GM18520 (cell line): ENCODE data around the gene ST6GALNAC2.

Experiments
- ATAC-seq: cut with Tn5 transposase; IDR thresholded peaks from one replicate; pipeline ENCODE4 v1.9.1; 2021; ENCODE audit not compliant: unreplicated experiment

The ST6GALNAC2 gene

DNA sequence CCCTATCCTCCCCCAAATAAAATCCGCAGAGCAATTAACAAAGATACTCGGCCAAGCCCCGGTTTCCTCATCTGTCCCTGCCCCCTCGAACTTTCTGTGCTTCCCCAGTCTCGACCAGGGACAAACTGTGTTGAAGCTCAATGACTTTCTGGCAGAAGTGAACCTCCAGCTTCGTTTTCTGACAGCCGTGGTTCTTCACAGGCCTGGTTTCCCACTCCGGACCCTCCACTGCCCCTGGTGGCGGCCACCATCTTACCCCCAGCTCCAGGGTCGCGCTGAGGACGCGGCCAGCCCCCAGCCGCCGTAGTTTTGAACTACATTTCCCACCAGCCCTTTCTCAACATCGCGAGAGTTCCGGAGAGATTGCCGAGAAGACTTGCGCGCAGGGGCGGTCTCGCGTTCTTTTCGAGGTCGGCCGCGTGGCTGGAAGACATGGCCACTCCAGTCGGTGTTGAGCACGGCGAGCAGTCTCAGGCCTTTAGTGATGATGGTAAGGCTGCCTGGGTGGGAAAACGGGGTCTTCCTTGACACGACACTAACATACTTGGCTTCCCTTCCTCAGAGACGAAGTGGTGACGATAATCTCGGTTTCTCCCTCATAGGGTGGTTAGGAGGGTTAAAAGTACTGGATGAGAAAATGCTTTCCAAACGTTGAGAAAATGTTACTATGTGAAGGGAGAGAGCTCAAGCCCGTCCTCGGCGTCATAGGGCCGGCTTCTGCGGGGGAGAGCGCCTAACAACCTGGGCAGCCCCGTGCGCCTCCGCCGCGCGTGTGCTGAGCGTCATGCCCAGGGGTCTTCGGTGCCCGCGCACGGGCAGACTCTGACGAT lies 28.1 kb downstream of the ST6GALNAC2 start:
- peak; percentile 49 for ATAC-seq

DNA sequence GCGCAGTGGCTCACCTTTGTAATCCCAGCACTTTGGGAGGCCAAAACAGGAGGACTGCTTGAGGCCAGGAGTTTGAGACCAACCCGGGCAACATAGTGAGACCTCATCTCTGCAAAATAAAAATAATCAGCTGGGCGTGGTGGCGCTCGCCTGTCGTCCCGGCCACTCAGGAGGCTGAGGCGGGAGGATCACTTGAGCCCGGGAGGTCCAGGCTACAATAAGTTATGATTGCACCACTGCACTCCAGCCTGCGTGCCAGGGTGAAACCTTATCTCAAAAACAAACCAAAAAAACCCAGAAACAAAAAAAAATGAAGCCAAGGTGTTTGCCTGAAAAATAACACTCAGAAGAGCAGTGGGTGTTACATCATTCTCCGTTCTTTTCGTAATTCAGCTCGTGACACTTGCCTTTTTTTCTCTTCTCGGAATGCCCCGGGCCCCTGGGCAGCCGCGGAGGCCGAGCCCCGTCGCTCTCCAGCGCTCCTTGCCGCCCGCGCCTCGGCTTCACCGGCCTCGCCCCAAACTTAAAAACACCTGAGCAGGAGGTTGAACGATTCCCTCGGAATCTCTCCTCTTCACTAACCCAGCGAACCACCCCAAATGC lies 28.8 kb downstream of the ST6GALNAC2 start:
- peak; percentile 22 for ATAC-seq

DNA sequence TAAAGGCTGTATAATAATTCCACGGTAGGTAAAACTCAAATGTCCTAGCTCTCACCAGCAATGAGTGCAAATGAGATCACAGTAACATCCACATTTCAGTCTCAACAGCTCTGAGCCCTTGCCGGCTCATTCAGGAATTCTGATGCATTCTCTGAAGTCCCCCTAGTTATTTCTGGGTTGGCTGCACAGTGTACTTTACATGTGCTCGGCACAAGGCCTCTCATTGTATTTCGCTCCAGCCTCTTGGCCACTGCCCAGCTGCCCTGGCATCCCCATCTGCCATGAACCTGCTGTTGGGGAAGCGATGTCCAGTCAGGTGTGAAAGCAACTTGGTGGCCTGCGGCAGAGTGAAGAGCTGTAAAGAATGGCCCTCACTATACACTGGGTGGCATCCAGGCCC lies 31.5 kb downstream of the ST6GALNAC2 start:
- ATAC-seq = no peak

DNA sequence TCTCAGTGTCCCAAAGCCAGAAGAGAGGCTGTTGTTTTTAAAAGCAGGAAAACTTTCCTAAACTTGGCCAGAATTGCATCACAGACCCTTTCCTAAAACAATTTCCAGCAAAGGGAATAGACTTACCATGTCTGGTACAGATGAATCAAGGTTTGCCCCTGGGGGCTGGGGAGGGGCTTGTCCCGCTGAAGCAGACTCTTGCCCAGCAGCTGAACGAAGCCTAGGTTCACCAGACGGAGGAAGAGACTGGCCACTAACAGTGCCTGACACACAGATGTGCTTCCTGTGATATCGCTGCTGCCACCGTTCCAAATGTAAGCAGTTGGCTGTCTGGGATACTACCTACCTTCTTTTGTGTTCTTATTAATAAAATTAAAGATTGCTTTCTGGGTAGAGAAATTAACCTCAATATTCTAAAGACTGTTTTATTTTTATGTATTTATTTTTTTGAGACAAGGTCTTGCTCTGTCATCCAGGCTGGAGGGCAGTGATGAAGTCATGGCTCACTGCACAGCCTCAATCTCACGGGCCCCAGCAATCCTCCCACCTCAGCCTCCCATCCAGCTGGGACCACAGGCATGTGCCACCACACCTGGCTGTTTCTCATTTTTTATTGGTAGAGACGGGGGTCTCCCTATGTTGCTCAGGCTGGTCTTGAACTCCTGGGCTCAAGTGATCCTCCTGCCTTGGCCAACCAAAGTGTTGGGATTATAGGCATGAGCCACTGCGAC lies 32.3 kb downstream of the ST6GALNAC2 start:
- ATAC-seq = no peak

DNA sequence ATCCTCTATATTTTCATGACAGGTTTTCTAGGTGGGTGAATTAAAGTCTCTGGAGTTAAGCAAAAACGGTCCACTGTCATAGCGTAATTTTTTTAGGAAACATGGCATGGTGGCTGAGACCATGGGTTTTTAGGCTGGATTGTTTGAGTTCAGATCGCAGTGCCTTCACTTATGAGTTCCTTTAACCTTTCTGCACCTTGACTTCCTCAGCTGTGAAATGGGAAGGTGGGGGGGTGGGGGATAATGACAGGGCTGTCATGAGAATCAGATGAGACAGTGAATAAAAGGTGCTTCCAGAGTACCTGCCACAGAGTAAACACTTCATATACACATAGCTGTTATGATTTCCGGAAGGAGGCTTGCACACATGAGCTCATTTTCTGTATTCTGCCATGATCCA lies 34.0 kb downstream of the ST6GALNAC2 start:
- no peak for ATAC-seq

DNA sequence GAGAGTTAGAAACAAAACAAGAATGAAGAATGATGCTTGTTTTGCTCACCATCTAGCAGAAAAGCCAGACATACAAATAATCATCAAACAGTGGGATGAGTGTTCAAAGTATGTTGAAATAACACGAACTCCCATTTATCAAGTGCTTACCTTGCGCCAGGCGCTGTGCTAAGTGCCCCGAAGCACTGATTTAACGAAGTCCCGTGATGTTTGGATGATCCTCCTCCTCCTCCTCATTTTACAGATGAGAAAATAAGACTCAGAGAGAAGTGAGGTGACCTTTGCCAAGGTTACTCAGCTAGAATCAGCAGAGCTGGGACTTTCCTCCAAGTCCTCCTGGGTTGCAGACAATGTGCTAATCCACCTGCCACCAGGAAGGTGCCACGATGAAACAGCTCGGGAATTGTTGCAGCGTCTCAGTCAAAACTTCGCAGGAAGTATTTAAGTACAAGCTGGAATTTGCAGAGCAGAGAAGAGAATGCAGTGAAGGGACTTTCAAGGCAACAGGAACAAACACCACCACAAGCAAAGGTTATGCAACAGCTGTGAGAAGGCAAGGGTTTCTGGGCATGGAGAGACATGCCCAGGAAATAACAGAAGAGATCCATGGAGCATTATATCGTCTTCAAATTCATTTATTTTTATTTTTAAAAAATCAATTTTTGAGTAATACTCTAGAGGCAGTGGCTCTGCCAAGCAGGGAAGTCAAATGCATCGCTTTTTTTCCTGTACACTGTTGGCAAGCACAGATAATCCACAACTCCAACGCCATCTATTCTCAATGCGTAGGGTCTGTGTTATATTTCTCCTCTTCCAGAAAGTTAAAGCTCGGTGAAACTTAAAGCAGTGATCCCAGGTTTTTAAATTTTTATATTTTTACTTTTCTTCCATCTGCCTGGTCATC lies 34.7 kb downstream of the ST6GALNAC2 start:
- ATAC-seq = no peak

DNA sequence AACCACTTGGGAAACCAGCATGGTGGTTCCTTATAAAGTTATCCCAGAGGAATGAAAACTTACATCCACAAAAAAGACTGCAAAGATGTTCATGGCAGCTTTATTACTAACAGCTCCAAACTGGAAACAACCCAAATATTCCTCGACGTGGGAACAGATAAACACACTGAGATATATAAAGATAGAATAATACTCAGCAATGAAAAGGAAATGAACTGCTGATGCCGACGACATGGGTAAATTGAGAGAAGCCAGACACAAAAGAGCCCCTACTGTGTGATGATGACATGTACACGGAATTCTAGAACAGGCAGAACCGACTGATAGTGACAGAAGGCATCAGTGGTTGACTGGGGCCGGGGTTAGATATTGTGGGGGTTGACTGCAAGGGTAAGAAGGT lies 36.1 kb downstream of the ST6GALNAC2 start:
- no peak for ATAC-seq

DNA sequence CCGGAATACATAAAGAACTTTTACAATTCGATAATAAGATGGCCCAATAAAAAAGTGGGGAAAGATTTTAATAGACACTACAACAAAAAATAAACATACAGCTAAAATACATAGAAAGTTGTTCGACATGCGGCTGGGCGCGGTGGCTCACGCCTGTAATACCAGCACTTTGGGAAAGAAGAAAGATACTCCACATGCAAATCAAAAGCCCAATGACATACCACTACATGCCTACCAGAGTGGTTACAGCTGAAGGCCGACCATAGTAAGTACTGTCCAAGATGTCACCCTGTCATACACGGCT lies 36.5 kb downstream of the ST6GALNAC2 start:
- ATAC-seq = no peak

DNA sequence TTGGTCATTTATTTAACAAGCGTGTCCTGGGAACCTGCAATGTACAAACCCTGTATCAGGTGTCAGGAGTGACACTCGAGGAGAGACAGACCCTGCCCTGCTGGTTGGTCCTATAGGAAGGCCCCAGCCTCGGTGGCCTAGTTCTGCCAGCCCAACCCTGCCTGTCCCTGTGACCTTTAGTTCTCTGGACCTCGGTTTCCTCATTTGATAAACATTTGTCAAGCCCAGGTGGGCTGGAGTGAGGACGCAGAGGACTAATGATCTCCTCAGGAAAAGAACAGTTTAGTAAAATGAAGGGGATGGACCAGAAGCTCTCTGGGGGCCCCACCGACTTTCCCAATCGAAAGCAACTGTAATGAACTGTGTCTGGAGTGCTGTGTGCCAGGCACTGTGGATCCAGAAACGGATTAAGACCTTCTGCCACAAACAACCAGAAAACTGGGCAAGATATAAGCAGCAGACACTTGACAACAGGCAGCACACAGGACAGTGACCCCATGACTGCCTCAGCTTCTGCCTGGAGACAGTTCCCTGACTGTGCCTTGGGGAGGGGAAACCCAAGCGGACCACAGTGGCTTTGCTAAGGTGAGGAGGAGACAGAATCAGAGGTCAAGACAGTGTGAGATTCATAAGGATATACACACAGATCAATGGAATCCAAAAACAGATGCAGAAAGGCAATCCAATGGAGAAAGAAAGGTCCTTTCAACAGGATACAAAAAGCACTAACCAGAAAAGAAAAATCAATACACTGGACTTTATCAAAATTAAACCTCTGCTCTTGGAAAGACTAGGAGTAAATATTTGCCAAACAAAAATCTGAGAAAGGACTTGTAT lies 37.1 kb downstream of the ST6GALNAC2 start:
- ATAC-seq = no peak

DNA sequence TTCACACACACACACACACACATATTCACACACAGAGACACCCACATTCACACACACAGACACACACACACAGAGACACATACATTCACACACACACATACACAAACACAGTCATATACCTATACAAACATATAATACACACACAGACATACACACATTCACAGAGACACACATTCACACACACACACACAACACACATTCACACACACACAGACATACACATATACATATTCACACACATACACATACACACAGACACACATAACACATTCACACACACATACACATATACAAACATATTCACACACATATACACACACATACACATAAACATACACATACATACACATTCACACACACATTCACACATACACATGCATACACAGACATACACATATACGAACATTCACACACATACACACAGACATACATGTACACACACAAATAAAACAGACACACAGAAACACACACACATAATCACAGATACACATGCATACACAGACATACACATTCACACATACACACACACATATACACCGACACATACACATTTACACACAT lies 37.9 kb downstream of the ST6GALNAC2 start:
- no peak for ATAC-seq

DNA sequence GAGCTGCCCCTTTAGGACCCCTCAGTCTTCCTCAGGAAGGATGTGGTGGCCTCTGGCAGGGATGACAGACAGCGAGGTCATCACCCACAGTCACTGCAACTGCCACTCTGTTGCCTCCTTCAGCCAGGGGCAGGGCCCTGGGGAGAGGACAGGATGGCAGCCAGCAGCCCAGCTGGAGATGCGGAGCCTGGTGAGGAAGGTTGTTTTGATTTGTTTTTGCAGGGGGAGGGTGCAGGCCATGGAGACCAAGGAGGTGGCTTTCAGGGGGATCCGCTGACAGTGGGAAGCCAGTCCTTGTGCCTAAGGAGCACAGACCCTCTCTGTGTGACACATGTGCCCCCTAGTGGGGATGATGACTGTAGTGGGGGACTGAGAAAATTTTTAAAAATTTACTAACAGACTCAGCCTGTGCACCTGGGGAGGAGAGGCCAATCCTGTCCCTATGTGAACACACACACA lies 38.4 kb downstream of the ST6GALNAC2 start:
- ATAC-seq = no peak

DNA sequence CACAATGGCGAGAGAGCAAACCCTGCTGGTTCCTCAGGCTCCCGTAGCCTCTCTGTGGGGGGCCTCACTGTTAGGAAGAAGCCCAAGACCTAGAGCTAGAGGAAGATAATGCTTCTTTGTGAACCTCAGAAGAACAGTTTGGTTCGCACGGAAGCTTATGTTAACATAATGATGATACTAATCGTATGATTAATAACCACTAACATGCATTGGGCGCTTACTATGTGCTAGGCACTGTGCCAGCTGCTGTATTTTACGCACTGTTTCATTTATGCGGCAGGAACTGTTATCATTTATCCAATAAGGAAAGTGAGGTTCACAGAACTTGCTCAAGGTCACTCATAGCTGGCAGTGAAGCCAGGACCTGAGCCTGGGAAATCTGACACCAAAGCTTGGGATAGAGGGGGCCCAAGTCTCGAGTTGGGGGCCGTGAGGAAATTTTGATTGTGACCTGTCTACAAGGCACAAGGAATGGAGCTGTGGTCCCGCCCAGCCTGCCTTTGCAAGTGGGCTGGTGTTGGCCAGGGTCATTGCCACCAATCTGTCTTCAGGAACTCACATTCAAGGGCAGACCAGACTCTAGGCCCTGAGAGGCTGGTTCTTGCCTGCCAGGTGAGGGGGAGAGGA lies 39.0 kb downstream of the ST6GALNAC2 start:
- ATAC-seq = no peak

DNA sequence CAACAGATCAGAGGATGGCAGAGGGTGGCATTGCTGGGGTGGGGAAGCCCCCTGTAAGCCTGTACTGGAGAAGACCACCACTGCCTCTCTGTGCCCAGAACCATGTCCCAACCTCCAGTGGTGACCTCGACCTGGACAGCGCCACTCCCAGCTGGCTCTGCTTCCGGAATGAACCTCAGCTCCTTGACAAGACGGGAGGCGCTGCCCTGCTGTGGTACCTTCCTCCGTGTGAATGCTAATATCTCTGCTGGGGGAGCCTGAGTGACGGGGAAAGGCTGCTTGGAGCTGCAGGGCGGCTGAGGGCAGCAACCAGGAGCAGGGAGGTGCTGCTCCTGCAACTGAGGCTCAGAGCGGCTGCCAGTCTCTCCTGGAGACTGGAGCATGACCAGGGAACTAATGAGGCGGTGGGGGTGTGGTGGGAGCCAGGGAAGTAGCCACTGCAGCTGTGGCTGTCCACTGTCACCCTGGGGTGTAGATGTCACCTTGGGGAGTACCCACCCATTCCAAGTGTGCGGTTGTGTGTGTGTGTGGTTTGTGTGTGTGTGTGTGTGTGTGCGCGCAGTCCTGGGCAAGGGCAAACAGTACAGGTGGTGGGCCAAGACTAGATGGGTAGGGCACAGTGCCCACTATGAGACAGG lies 39.6 kb downstream of the ST6GALNAC2 start:
- ATAC-seq = no peak

DNA sequence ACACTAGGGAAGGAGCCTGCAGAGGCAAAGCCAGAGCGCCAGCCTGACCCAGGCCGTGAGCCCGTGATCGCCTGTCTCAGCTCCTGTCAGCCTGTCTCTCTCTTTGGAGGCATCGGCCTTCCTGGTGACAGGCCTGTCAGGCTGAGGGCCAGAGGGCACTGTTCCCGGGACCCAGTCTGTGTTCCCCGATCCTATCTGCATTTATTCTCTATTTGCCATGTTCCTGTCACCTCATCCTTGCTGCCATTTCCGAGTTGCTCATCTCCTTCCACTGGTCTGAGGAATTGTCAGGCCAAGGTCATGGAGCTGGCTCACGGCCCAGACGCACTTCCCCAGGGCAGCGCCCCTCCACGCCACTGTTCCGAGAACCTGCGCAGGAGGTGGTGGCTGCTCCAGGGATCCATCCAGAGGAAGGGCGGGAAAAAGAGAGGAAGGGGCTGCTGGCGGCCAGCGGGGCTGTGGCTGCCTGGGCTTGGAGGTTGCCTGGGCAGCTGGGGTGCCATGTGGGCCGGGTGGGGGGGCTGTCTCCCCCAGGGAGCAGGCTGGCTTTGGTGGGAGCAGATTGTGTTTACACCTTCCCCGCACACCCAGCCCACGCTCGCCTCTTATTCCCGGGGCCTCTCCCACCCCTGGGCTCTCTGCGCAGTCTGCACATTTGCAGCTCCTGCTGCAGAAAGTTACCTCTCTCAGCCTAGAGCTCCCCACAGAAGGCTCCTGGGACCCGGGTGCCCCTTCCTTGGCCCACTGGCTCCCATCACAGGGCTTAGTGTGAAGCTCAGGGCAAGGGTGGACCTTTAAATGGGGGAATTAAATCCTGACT lies 40.9 kb downstream of the ST6GALNAC2 start:
- ATAC-seq = no peak

DNA sequence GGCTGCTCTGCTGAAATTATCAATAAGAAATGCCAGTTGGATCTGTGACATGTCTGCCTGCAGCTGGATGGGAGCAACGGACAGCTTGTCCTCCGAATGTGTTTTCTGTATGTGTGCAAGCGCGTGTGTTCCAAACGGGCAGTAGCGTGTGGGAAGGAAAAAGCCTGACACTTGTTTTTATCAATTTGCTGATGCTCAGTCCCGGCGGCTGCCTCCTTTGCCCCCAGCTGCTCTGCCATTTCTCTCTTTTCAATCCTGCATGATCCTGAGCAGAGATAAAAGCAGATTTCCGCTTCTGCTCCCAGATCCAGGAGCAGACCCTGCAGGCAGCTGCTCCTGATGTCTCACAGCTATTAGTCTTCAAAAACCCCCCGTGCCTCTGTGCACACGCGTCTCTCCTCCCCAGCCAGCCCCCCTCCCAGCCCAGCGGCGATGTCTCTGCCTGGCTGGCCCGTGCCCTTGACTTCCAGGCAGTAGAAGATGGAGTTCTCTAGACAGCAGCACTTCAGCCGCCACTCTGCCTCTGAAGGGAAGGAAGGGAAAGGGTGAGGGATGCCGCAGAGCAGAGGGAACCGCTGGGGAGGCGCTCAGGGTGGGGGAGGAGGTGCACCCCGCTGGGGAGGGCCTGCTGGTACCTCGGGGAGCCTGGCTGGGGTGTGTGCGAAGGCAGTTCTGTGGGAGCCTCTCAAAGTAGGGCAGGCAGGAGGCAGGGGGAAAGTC lies 41.7 kb downstream of the ST6GALNAC2 start:
- no peak for ATAC-seq

DNA sequence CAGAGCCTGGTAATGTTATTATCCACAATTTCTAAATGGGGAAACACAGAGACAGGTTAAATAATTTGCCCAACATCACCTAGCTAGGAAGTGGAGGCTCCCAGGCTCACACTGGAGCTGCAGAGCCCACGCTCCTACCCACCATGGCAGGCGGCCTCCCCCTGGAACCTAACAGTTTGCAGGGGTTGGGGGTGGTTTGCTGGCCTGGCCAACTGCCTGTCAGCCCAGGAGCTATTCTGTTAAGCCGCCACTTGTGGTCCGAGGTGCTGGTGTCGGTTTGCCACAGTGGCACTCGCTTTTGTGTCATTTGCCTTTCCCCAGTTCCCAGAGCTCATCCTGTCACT lies 42.2 kb downstream of the ST6GALNAC2 start:
- no peak for ATAC-seq

DNA sequence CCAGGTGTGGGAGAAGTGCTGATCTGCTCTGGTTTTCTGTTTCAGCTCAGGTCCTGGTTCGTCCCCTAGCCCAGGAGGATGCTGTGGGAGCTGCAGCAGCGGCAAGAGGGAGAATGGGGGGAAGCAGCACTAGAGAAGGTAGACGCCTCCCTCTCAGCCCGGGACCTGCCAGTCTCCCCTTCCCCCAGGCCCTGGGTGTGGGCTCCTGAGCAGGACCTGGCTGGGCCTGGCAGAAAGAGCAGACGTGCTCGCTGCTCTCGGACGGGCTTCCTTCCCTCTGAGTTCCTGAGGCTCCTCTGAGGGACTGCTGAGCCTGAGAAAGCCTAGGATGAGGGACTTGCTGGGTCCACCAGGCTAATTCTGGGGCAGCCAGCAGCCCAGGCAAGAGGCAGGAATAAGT lies 42.7 kb downstream of the ST6GALNAC2 start:
- no peak for ATAC-seq

DNA sequence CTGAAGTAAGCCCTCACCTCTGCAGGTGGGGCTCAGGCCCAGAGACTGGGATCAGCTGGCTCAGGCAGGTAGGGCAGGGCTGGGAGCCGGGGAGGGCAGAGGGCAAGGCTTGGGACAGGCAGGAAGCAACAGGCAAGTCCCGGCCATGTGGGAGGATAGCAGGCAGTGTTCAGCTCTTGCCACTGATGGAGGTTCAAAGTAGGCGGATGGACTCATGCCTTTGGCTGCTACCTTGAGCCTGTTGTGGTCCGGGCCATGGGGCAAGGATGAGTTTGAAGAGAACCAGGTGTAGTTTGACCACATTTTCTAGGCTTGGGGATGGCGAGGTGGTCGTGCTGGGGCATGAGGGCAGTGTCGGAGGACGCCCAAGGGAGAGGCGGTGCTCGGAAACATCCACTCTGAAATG lies 43.1 kb downstream of the ST6GALNAC2 start:
- ATAC-seq = no peak
